GM12891 (cell line): Measurements from ENCODE around the gene VPS18.

Source experiments
- POLR2A ChIP-seq: IDR thresholded peaks from 2 replicates; pipeline ENCODE4 v1.6.1; 2011; ENCODE audit warnings: low read depth, low read length, control low read depth
- POLR2AphosphoS5 ChIP-seq: IDR thresholded peaks from 2 replicates; pipeline ENCODE4 v1.6.1; 2011; ENCODE audit warnings: low read depth, low read length, control low read depth

DNA sequence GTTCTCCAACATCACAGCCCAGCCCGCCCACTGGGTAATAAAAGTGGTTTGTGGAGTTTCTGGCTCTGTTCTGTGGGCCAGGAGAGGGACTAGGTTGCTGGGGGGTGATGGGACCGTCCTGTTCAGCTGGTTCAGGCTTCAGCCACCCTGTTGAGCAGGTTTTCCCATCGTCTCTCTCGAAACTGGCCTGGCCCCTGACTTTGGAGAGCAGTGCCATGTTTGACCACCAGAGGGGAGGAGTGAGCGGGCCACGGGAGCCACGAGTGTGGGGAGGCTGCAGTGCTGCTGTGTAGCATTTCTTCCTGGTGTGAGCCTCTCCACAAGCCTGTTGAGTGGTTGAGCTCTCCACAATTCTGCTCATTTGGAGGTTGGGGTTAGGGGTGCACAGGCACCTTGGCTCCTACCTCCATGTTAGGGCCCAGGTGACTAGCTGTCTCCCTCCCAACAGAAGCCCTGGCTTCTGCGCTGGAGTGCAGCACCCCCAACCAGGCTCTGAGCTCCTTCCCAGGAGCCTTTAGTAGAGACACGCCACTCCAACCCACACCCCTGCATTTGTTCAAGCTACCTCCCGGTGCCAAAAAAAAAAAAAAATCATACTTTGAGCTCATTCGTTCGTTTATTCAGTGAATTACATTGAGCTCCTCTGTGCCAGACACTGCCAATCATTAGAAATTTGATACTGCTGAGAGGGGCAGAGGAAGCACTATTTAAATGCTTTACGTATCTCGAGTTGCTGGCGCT is 36.5 kb upstream of the VPS18 start:
- TF ChIP-seq POLR2AphosphoS5, result no peak
- no peak for TF ChIP-seq POLR2A
